Activated T-cell treated with anti-CD3 and anti-CD28 coated beads, Interleukin-2, amount 50 U/mL, for 72 hours (primary cell): ENCODE results near the gene DDB1. TPM values are rescaled to one million over a fixed set of nuclear protein-coding genes. Genes with fewer than 3 reads are reported as not detected.
"Not testable (repeated sequence)": the region's sequence is repeated elsewhere in the genome, so short reads cannot be mapped to it uniquely, and the experiment has no call there.

ENCODE experiments used
- ATAC-seq, 2 donors: fragments of 150-1000 bp; cut with Tn5 transposase; replicated peaks in 1 of 2; 2 replicates each; pipeline ENCODE4 v1.10.0; 2021; ENCODE audit warnings: moderate library complexity in 2 of 2, mild to moderate bottlenecking in 1 of 2
- DNase-seq, 2 donors: peaks; one replicate each; pipeline ENCODE4 v3.0.0; 2021 to 2022; ENCODE audit warnings: mixed read lengths in 1 of 2
- H3K27ac Mint-ChIP-seq: one replicate; pipeline ENCODE4 v1.8.0; 2022; ENCODE audit warnings: mild to moderate bottlenecking, moderate library complexity, mixed read lengths
- H3K27me3 Mint-ChIP-seq: one replicate; pipeline ENCODE4 v1.8.0; 2022; ENCODE audit warnings: low read depth, mixed read lengths
- H3K36me3 Mint-ChIP-seq, 2 donors: one replicate each; pipeline ENCODE4 v1.8.0; 2022; ENCODE audit warnings: mixed read lengths in 2 of 2, mild to moderate bottlenecking in 1 of 2; ENCODE audit not compliant: insufficient read depth in 2 of 2
- H3K4me1 Mint-ChIP-seq: one replicate; pipeline ENCODE4 v1.8.0; 2022; ENCODE audit warnings: low read depth, mixed read lengths
- H3K4me3 Mint-ChIP-seq, 2 donors: one replicate each; pipeline ENCODE4 v1.8.0; 2022; ENCODE audit warnings: mild to moderate bottlenecking in 2 of 2, mixed read lengths in 2 of 2, moderate library complexity in 2 of 2
- H3K9me3 Mint-ChIP-seq, 2 donors: one replicate each; pipeline ENCODE4 v1.8.0; 2022; ENCODE audit warnings: mixed read lengths in 2 of 2
- total RNA-seq, 2 donors: library from RNA; stranded (reverse); gene quantifications; one replicate each; pipeline ENCODE4 v1.2.3, GENCODE V29; 2022

DDB1 gene
- total RNA-seq, 2 donors from 2014 or later, result 168 to 176 TPM

- ATAC-seq, result no peak
These were observed 73.5 kb downstream of the DDB1 start for GRCh38 chr11:61259363-61259762.

GRCh38 chr11:61258546-61258945 is 74.4 kb downstream of the DDB1 start:
- no peaks in the 10 kb centered on the region for H3K9me3 Mint-ChIP-seq
- ATAC-seq, result no peak
- H3K4me3 Mint-ChIP-seq, result no peak overlapping the region

More at GRCh38 chr11:61259363-61259762, 73.5 kb downstream of the DDB1 start:
- H3K4me1 Mint-ChIP-seq, result no peaks in the 10 kb centered on the region
- DNase-seq, result no peak
- H3K9me3 Mint-ChIP-seq, result no peaks in the 10 kb centered on the region
- H3K27ac Mint-ChIP-seq, result no peak overlapping the region
- H3K27me3 Mint-ChIP-seq, result no peaks in the 10 kb centered on the region
- H3K4me3 Mint-ChIP-seq, result no peak overlapping the region
- no peaks in the 10 kb centered on the region for H3K36me3 Mint-ChIP-seq

GRCh38 chr11:61256710-61257482 is 76.0 kb downstream of the DDB1 start:
- no peak for DNase-seq
- ATAC-seq, result no peak
- H3K27ac Mint-ChIP-seq, result no peak overlapping the region
- no peaks in the 10 kb centered on the region for H3K4me1 Mint-ChIP-seq
- H3K4me3 Mint-ChIP-seq, result no peak overlapping the region
- no peaks in the 10 kb centered on the region for H3K36me3 Mint-ChIP-seq
- no peaks in the 10 kb centered on the region for H3K9me3 Mint-ChIP-seq
- no peaks in the 10 kb centered on the region for H3K27me3 Mint-ChIP-seq

More at GRCh38 chr11:61258546-61258945, 74.4 kb downstream of the DDB1 start:
- H3K27me3 Mint-ChIP-seq, result no peaks in the 10 kb centered on the region
- H3K4me1 Mint-ChIP-seq, result no peaks in the 10 kb centered on the region
- no peak for DNase-seq
- H3K27ac Mint-ChIP-seq, result no peak overlapping the region
- no peaks in the 10 kb centered on the region for H3K36me3 Mint-ChIP-seq

GRCh38 chr11:61254403-61255025 is 78.4 kb downstream of the DDB1 start:
- Mint-ChIP-seq H3K27me3 (no peaks in the 10 kb centered on the region), H3K4me3 (no peak overlapping the region), H3K4me1 (no peaks in the 10 kb centered on the region), H3K27ac (no peak overlapping the region), H3K9me3 (no peaks in the 10 kb centered on the region), H3K36me3 (no peaks in the 10 kb centered on the region)
- ATAC-seq (peak; percentile 83 to 88), DNase-seq (peak; percentile 72 to 77)

GRCh38 chr11:61252332-61252731 is 80.6 kb downstream of the DDB1 start:
- H3K4me3 Mint-ChIP-seq, result not testable (repeated sequence)

GRCh38 chr11:61250796-61251765 is 81.8 kb downstream of the DDB1 start:
- H3K4me3 Mint-ChIP-seq, H3K9me3 Mint-ChIP-seq, H3K27ac Mint-ChIP-seq, ATAC-seq, H3K27me3 Mint-ChIP-seq, DNase-seq, H3K36me3 Mint-ChIP-seq, H3K4me1 Mint-ChIP-seq: not testable (repeated sequence)

More at GRCh38 chr11:61252332-61252731, 80.6 kb downstream of the DDB1 start:
- H3K4me1 Mint-ChIP-seq, ATAC-seq, H3K27me3 Mint-ChIP-seq, H3K36me3 Mint-ChIP-seq, DNase-seq, H3K9me3 Mint-ChIP-seq, H3K27ac Mint-ChIP-seq: not testable (repeated sequence)

Other genes starting within 250 kb of the DDB1 start
- gene CD5, start 230.6 kb downstream of the DDB1 start, total RNA-seq, result 100 to 1,000 TPM; 285 to 317 TPM
- gene VPS37C, start 171.7 kb downstream of the DDB1 start, total RNA-seq, result 10 to 100 TPM; 13.0 to 14.9 TPM
- not detected for gene PGA3, start 129.6 kb downstream of the DDB1 start, total RNA-seq
- gene PGA4, start 110.8 kb downstream of the DDB1 start, total RNA-seq, result not detected
- not detected for gene PGA5, start 91.9 kb downstream of the DDB1 start, total RNA-seq
- 10 to 100 TPM in 1 of 2 donors, 1 to 10 TPM in 1; 7.7 to 11.8 TPM for gene VWCE, start 37.8 kb downstream of the DDB1 start, total RNA-seq
- 10 to 100 TPM; 71.0 to 74.0 TPM for gene TKFC, start 123 bp upstream of the DDB1 start, total RNA-seq
- 10 to 100 TPM; 37.9 to 43.0 TPM for gene CYB561A3, start 28.8 kb upstream of the DDB1 start, total RNA-seq
- gene TMEM138, start 29.3 kb upstream of the DDB1 start, total RNA-seq, result 10 to 100 TPM; 42.0 to 45.0 TPM
- 10 to 100 TPM; 16.7 to 20.3 TPM for gene TMEM216, start 59.5 kb upstream of the DDB1 start, total RNA-seq
- gene CPSF7, start 96.9 kb upstream of the DDB1 start, total RNA-seq, result 100 to 1,000 TPM; 164 to 223 TPM
- 10 to 100 TPM; 36.6 to 40.7 TPM for gene SDHAF2, start 97.0 kb upstream of the DDB1 start, total RNA-seq
- not detected for gene LRRC10B, start 175.6 kb upstream of the DDB1 start, total RNA-seq
- gene SYT7, start 248.0 kb upstream of the DDB1 start, total RNA-seq, result not detected